Gastroesophageal sphincter (tissue), 4 donors: ENCODE results near the gene PAX5. TPM values are rescaled to one million over a fixed set of nuclear protein-coding genes. Genes with fewer than 3 reads are reported as not detected.

Experiments used
- ATAC-seq: fragments of 150-250 bp; one replicate; pipeline ENCODE4 v1.9.1; 2016; ENCODE audit warnings: mild to moderate bottlenecking, moderate library complexity
- H3K27ac ChIP-seq, 4 donors: fragments of 200-600 bp; sonication (generic) in 3 of 4; 1 replicate in 3 of 4; 2 replicates in 1 of 4; pipeline ENCODE4 v1.5.1; 2016 to 2019
- H3K27me3 ChIP-seq: fragments of 200-600 bp; sonication (generic); one replicate; pipeline ENCODE4 v1.5.1; 2019
- H3K36me3 ChIP-seq, 2 donors: fragments of 200-600 bp; sonication (generic); one replicate each; pipeline ENCODE4 v1.5.1; 2019; ENCODE audit warnings: control low read depth in 1 of 2
- H3K4me1 ChIP-seq, 3 donors: fragments of 200-600 bp; sonication (generic); 1 replicate in 2 of 3; 2 replicates in 1 of 3; pipeline ENCODE4 v1.5.1; 2016 to 2019; ENCODE audit warnings: control low read depth in 2 of 3
- H3K4me3 ChIP-seq, 2 donors: fragments of 200-600 bp; sonication (generic); one replicate each; pipeline ENCODE4 v1.5.1; 2019; ENCODE audit warnings: mild to moderate bottlenecking in 1 of 2, moderate library complexity in 1 of 2
- H3K9me3 ChIP-seq, 3 donors: fragments of 200-600 bp; sonication (generic); one replicate each; pipeline ENCODE4 v1.5.1; 2017 to 2019; ENCODE audit warnings: control low read depth in 2 of 3
- CTCF ChIP-seq, 4 experiments: fragments of 200-600 bp in 2 of 4; fragments of 450-650 bp in 2 of 4; sonication (generic) in 1 of 4; IDR thresholded peaks; one replicate each; pipeline ENCODE4 v1.5.1; 2017 to 2019; ENCODE audit warnings: antibody characterized with exemption in 4 of 4, mild to moderate bottlenecking in 2 of 4, moderate library complexity in 2 of 4
- EP300 ChIP-seq: sonication (generic); formaldehyde crosslinking; IDR thresholded peaks from one replicate; pipeline ENCODE4 v1.6.1; 2017; ENCODE audit warnings: antibody characterized with exemption, mild to moderate bottlenecking
- POLR2A ChIP-seq, 2 donors: fragments of 450-650 bp; IDR thresholded peaks; one replicate each; pipeline ENCODE4 v1.6.1; 2017; ENCODE audit warnings: antibody characterized with exemption in 2 of 2, mild to moderate bottlenecking in 2 of 2, moderate library complexity in 1 of 2
- POLR2AphosphoS5 ChIP-seq: sonication (generic); formaldehyde crosslinking; IDR thresholded peaks from one replicate; pipeline ENCODE4 v1.6.1; 2017; ENCODE audit warnings: antibody characterized with exemption
- WGBS, 2 donors: methylation state at CpG; one replicate each; pipeline ENCODE4 v1.1.5; 2018; ENCODE audit warnings: low coverage in 1 of 2; 5-methylcytosine and 5-hydroxymethylcytosine counted together
- total RNA-seq, 4 donors: library from RNA; depleted of rRNA; stranded (reverse); fragments of >200 nt; gene quantifications; one replicate each; pipeline ENCODE4 v1.1.0, GENCODE V29; 2016

PAX5 gene
- total RNA-seq, 4 donors from 2014 or later, result under 0.01 TPM; not detected in 3

- H3K27ac ChIP-seq, result no peak overlapping the region
- H3K9me3 ChIP-seq, result no peaks in the 10 kb centered on the region
- 46 to 47% methylated on average over 6 of the region's 6 CpGs for WGBS, 2 donors
- no peak for TF ChIP-seq POLR2AphosphoS5
- TF ChIP-seq EP300, result no peak
- no peak for TF ChIP-seq POLR2A (IDR thresholded peaks at IDR 0.05)
- TF ChIP-seq CTCF (IDR thresholded peaks at IDR 0.05), result no peak
- ATAC-seq, result no peak
- peaks cover 0 to 7% (median 0%) of the 10 kb centered on the region in 3 donors for H3K4me1 ChIP-seq
- H3K27me3 ChIP-seq, result peaks cover 98% of the 10 kb centered on the region
- H3K4me3 ChIP-seq, result no peak overlapping the region
- H3K36me3 ChIP-seq, result no peaks in the 10 kb centered on the region
Observed at GRCh38 chr9:37005517-37006140, 28.4 kb downstream of the PAX5 start.

- Histone ChIP-seq H3K27me3 (peaks cover 100% of the 10 kb centered on the region), H3K4me3 (no peak overlapping the region), H3K4me1 (peaks cover 0 to 7% (median 0%) of the 10 kb centered on the region in 3 donors), H3K27ac (no peak overlapping the region), H3K9me3 (no peaks in the 10 kb centered on the region), H3K36me3 (no peaks in the 10 kb centered on the region)
- TF ChIP-seq EP300, result no peak
- TF ChIP-seq POLR2A (IDR thresholded peaks at IDR 0.05), result no peak
- no peak for TF ChIP-seq CTCF (IDR thresholded peaks at IDR 0.05)
- TF ChIP-seq POLR2AphosphoS5, result no peak
- WGBS, 2 donors, result 53 to 56% methylated on average over 4 to 5 of the region's 5 CpGs
- ATAC-seq, result no peak
Observed at GRCh38 chr9:37004424-37004935, 29.6 kb downstream of the PAX5 start.

GRCh38 chr9:37002413-37003217 is 31.5 kb downstream of the PAX5 start:
- H3K36me3 ChIP-seq, result no peaks in the 10 kb centered on the region
- no peak for ATAC-seq
- peaks cover 0 to 7% (median 0%) of the 10 kb centered on the region in 3 donors for H3K4me1 ChIP-seq
- TF ChIP-seq POLR2A (IDR thresholded peaks at IDR 0.05), result no peak
- no peak for TF ChIP-seq CTCF (IDR thresholded peaks at IDR 0.05)
- TF ChIP-seq EP300, result no peak
- TF ChIP-seq POLR2AphosphoS5, result no peak
- H3K27me3 ChIP-seq, result peaks cover 95% of the 10 kb centered on the region
- no peak overlapping the region for H3K4me3 ChIP-seq
- H3K27ac ChIP-seq, result no peak overlapping the region
- WGBS, 2 donors, result 0% methylated on average over 4 to 5 of the region's 62 CpGs
- no peaks in the 10 kb centered on the region for H3K9me3 ChIP-seq

- Histone ChIP-seq H3K4me1 (peaks cover 0 to 7% (median 0%) of the 10 kb centered on the region in 3 donors), H3K9me3 (no peaks in the 10 kb centered on the region), H3K4me3 (no peak overlapping the region), H3K27me3 (peaks cover 95% of the 10 kb centered on the region), H3K36me3 (no peaks in the 10 kb centered on the region), H3K27ac (no peak overlapping the region)
- TF ChIP-seq CTCF (IDR thresholded peaks at IDR 0.05) (no peak), POLR2AphosphoS5 (no peak), EP300 (no peak), POLR2A (IDR thresholded peaks at IDR 0.05) (no peak)
- WGBS, 2 donors, result 42% methylated on average over 5 of the region's 11 CpGs; no CpG with 5 or more reads in 1 of the 2 donors
- no peak for ATAC-seq
Observed at GRCh38 chr9:37002036-37002412, 32.0 kb downstream of the PAX5 start.
